Mammary epithelial cell (primary cell): Measurements from ENCODE around the gene GPRIN3.

Experiments
- EZH2 ChIP-seq: IDR thresholded peaks from 2 replicates; pipeline ENCODE4 v1.6.1; 2012; ENCODE audit warnings: low read length, inconsistent platforms, borderline replicate concordance
- TF ChIP-seq, protein P1 (sequence below), 2 donors: IDR thresholded peaks in 1 of 2; conservative IDR thresholded peaks in 1 of 2; 2 replicates each; pipeline ENCODE4 v1.5.1; 2011 to 2012; ENCODE audit warnings: inconsistent platforms in 2 of 2, low read length in 2 of 2, mild to moderate bottlenecking in 2 of 2, control low read depth in 1 of 2, low read depth in 1 of 2; ENCODE audit not compliant: insufficient read depth in 1 of 2; ENCODE audit errors: extremely low read depth in 1 of 2

- TF ChIP-seq, protein P1, sequence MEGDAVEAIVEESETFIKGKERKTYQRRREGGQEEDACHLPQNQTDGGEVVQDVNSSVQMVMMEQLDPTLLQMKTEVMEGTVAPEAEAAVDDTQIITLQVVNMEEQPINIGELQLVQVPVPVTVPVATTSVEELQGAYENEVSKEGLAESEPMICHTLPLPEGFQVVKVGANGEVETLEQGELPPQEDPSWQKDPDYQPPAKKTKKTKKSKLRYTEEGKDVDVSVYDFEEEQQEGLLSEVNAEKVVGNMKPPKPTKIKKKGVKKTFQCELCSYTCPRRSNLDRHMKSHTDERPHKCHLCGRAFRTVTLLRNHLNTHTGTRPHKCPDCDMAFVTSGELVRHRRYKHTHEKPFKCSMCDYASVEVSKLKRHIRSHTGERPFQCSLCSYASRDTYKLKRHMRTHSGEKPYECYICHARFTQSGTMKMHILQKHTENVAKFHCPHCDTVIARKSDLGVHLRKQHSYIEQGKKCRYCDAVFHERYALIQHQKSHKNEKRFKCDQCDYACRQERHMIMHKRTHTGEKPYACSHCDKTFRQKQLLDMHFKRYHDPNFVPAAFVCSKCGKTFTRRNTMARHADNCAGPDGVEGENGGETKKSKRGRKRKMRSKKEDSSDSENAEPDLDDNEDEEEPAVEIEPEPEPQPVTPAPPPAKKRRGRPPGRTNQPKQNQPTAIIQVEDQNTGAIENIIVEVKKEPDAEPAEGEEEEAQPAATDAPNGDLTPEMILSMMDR (conservative IDR thresholded peaks at IDR 0.05 in 1 of 2, IDR thresholded peaks at IDR 0.05 in 1 of 2; ENCODE audit: extremely low read depth in 1 of 2, insufficient read depth in 1 of 2, low read depth in 1 of 2, low read length in 2 of 2) = no peak
- no peak for TF ChIP-seq EZH2
These were observed 59.6 kb downstream of the GPRIN3 start for GRCh38 chr4:89247951-89248350.
